A549 (cell line): ENCODE measurements around the gene TLK1.

Source experiments
- CEBPB ChIP-seq, 2 experiments: fragments of >200 bp in 1 of 2; sonication (Bioruptor Twin) in 1 of 2; formaldehyde crosslinking in 1 of 2; IDR thresholded peaks; 2 replicates each; pipeline ENCODE4 v1.6.1; 2012 to 2016
- MYC ChIP-seq: IDR thresholded peaks from 2 replicates; pipeline ENCODE4 v1.6.1; 2012; ENCODE audit warnings: mild to moderate bottlenecking, inconsistent platforms, low read length, improper control_type of control experiment, borderline replicate concordance
- SMC3 ChIP-seq: fragments of >200 bp; sonication (Bioruptor Twin); formaldehyde crosslinking; IDR thresholded peaks from 3 replicates; pipeline ENCODE4 v1.6.1; 2018; ENCODE audit warnings: inconsistent platforms
- TF ChIP-seq, protein P1 (sequence below): IDR thresholded peaks from 2 replicates; pipeline ENCODE4 v1.6.1; 2012
- TF ChIP-seq, protein P2 (sequence below): fragments of 200-600 bp; sonication (generic); IDR thresholded peaks from 2 replicates; pipeline ENCODE4 v1.6.1; 2016; ENCODE audit warnings: antibody characterized with exemption, mild to moderate bottlenecking, moderate library complexity

DNA sequence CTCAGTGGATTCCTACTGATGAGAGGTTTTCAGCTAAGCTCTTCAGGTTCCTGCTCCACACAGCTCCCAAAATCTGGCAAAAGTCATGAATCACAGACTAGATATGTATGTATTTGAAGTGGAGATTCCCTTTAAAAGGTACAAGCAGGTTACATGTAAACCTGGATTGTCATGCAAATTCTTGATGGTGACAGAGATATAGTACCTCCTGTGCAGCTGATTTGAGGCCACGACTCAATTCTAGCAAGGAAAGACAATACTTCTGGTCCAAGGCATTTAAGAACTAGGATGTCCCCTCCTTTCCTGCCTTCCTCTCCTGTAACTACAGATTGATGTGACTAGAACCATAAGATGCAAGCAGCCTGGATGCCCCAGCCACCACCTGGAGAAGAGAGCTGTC lies 176.6 kb downstream of the TLK1 start:
- no peak for TF ChIP-seq SMC3
- TF ChIP-seq, protein P1, sequence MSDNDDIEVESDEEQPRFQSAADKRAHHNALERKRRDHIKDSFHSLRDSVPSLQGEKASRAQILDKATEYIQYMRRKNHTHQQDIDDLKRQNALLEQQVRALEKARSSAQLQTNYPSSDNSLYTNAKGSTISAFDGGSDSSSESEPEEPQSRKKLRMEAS = no peak
- no peak for TF ChIP-seq CEBPB (IDR thresholded peaks at IDR 0.05)
- TF ChIP-seq MYC = no peak
- TF ChIP-seq, protein P2, sequence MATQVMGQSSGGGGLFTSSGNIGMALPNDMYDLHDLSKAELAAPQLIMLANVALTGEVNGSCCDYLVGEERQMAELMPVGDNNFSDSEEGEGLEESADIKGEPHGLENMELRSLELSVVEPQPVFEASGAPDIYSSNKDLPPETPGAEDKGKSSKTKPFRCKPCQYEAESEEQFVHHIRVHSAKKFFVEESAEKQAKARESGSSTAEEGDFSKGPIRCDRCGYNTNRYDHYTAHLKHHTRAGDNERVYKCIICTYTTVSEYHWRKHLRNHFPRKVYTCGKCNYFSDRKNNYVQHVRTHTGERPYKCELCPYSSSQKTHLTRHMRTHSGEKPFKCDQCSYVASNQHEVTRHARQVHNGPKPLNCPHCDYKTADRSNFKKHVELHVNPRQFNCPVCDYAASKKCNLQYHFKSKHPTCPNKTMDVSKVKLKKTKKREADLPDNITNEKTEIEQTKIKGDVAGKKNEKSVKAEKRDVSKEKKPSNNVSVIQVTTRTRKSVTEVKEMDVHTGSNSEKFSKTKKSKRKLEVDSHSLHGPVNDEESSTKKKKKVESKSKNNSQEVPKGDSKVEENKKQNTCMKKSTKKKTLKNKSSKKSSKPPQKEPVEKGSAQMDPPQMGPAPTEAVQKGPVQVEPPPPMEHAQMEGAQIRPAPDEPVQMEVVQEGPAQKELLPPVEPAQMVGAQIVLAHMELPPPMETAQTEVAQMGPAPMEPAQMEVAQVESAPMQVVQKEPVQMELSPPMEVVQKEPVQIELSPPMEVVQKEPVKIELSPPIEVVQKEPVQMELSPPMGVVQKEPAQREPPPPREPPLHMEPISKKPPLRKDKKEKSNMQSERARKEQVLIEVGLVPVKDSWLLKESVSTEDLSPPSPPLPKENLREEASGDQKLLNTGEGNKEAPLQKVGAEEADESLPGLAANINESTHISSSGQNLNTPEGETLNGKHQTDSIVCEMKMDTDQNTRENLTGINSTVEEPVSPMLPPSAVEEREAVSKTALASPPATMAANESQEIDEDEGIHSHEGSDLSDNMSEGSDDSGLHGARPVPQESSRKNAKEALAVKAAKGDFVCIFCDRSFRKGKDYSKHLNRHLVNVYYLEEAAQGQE = no peak
